GM18858 (cell line): ENCODE measurements around the gene DIP2B.

Source experiments
- ATAC-seq: cut with Tn5 transposase; IDR thresholded peaks from one replicate; pipeline ENCODE4 v1.9.1; 2021; ENCODE audit not compliant: unreplicated experiment

Gene DIP2B

GRCh38 chr12:50611021-50611744, 106.4 kb downstream of the DIP2B start:
- ATAC-seq = no peak

GRCh38 chr12:50612882-50613281, 108.1 kb downstream of the DIP2B start:
- no peak for ATAC-seq

- no peak for ATAC-seq
Observed at GRCh38 chr12:50613463-50613862, 108.7 kb downstream of the DIP2B start.

GRCh38 chr12:50614167-50614759, 109.5 kb downstream of the DIP2B start:
- ATAC-seq = no peak

- no peak for ATAC-seq
Observed at GRCh38 chr12:50615145-50615906, 110.5 kb downstream of the DIP2B start.

- no peak for ATAC-seq
Observed at GRCh38 chr12:50615907-50616296, 111.1 kb downstream of the DIP2B start.

- ATAC-seq = no peak
Observed at GRCh38 chr12:50617657-50618056, 112.9 kb downstream of the DIP2B start.

- ATAC-seq = no peak
Observed at GRCh38 chr12:50618864-50619609, 114.3 kb downstream of the DIP2B start.

GRCh38 chr12:50619610-50619958, 114.8 kb downstream of the DIP2B start:
- ATAC-seq = no peak

GRCh38 chr12:50620109-50620977, 115.6 kb downstream of the DIP2B start:
- ATAC-seq = no peak

- no peak for ATAC-seq
Observed at GRCh38 chr12:50620978-50621360, 116.2 kb downstream of the DIP2B start.

GRCh38 chr12:50621399-50622300, 116.9 kb downstream of the DIP2B start:
- no peak for ATAC-seq

- ATAC-seq = no peak
Observed at GRCh38 chr12:50625029-50625925, 120.5 kb downstream of the DIP2B start.

GRCh38 chr12:50626026-50626425, 121.2 kb downstream of the DIP2B start:
- no peak for ATAC-seq

- ATAC-seq = no peak
Observed at GRCh38 chr12:50627491-50627890, 122.7 kb downstream of the DIP2B start.

GRCh38 chr12:50628394-50628793, 123.6 kb downstream of the DIP2B start:
- no peak for ATAC-seq

- no peak for ATAC-seq
Observed at GRCh38 chr12:50633955-50634354, 129.2 kb downstream of the DIP2B start.

- no peak for ATAC-seq
Observed at GRCh38 chr12:50634379-50634778, 129.6 kb downstream of the DIP2B start.

GRCh38 chr12:50635364-50635763, 130.6 kb downstream of the DIP2B start:
- ATAC-seq = no peak
